GM04504 (cell line): Measurements from ENCODE around the gene MYBPH.

Experiments
- DNase-seq: peaks from one replicate; pipeline ENCODE4 v3.0.0-alpha.2; 2012; ENCODE audit warnings: low read depth

Gene MYBPH

GRCh38 chr1:203148579-203148978 lies 27.0 kb downstream of the MYBPH start:
- no peak for DNase-seq

DNA sequence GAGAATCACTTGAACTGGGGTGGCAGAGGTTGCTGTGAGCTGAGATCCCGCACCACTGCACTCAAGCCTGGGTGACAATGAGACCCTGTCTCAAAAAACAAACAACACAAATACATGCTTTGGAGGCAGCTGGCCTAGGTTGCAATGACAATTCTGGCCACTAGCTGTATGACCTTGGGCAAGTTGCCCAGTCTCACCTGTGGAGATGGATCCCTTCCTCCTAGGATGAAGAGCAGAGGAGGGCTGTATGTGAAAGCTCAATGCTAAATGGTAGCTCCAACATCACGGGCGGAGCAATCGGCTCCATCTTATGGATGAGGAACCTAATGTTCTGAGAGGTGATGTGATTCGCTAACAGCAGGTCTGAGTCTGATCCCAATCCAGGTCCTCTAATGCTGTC lies 27.5 kb downstream of the MYBPH start:
- DNase-seq: no peak

DNA sequence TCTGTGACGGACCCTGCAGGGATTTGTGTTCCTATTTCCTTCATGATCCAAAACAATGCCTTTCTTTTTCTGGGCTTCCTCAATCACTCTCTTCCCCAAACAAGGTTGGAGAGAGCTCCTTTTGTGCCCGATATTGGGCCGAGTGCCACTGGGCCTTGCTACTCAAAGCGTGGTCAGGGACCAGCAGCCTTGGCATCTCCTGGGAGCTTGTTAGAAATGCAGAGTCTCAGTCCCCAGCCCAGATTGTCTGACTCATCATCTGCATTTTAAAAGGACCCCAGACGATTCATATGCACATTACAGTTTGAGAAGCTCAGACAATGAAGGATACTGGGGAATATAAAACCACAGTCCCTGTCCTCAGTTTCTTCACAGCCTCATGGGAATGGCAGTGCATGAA lies 28.2 kb downstream of the MYBPH start:
- no peak for DNase-seq

- DNase-seq: no peak
Observed at GRCh38 chr1:203146537-203146936, 29.1 kb downstream of the MYBPH start.

DNA sequence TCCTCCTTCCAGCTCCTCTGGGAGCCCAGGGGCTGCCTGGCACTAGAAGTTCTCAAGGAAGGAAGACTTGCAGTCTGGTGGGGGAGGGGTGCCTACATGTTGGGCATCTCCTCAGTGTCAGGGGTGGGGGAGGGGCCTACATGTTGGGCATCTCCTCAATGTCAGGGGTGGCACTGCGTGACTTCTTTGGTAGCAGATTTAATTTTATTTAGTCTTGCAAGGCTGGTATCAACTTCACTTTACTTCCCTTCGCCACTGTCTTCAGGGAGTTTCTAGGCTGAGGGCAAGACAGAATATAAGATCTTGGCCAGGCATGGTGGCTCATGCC lies 29.6 kb downstream of the MYBPH start:
- DNase-seq: no peak

DNA sequence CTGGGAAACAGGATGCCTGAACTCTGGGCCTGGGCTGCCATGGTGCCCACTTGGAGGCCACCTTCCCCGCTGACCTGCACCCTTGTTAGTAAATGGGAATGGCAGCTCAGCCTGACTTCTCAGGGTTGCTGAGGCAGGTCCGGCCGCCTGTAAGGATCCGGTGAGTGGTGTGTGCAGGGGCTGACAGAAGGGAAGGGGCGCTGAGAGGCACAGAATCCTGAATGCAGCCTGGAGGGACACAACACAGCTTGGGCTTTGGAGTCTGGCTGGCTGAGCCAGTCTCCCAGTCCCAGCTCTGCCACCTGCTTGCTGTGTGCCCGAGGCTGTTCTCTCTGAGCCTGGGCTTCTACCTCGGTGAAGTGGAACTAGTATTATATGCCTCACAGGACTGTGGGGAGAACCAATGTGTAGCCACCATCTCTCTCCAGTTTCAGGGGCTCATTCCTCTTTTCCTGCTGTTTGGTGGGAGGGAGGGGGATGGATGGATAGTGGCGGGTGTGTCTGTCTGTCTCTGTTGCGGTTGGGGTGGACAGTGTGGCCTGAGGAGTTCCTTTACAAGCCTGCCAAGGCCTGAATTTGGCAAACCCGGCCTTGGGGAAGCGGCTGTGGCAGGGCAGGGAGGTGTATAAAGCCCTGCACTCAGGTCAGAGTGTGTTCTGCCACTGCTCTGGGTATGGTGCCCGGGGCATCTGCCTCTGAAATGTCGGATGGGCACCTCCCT lies 30.1 kb downstream of the MYBPH start:
- no peak for DNase-seq

DNA sequence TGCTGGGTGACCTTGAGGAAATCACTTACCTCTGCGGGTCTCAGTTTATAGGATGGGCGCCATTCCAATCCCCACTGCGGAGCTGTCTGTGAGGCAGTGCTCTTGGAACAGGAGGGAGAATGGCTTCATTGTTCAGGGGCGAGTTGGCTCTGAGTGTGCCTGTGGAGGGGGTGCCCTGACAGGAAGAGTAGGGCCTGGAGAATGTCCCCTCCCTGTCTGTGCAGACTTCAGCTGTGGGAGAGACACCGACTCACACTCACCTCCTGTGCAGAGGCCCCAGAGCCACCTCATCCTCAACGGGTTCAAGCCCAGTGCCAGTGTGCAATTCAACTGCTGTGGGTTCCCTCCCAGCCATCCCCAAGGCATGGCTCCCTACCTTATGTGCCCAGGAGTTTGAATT lies 31.0 kb downstream of the MYBPH start:
- DNase-seq: no peak

GRCh38 chr1:203143641-203144040 lies 32.0 kb downstream of the MYBPH start:
- no peak for DNase-seq

DNA sequence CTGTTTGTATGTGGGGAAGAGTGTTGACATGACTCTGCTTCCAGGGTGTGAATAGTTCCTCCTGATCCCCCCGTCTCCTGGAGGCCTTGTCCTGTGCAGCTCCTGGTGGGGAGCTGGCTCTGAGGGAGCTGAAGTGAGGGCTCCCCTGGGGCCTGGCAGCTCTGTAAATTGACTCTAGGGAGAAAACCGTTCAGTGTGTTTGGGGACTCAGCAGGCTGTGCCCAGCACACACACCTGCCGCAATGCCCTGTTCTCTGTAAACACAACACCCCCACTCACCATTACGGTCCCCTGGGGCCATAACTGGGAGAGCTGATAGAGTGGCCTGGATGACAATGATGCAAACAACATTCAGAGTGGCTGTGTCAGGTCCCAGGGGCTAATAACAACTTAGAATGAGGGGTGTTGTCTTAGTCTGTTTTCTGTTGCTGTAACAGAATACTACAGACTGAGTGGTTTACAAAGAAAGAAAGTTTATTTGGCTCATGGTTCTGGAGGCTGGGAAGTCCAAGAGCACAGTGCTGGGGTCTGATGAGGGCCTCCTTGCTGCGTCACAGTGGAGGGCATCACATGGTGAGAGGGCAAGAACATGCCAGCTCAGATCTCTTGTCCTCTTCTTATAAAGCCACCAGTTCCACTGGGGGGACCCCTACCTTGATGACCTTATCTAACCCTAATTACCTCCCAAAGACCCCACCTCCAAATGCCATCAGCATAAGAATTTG lies 32.8 kb downstream of the MYBPH start:
- no peak for DNase-seq

DNA sequence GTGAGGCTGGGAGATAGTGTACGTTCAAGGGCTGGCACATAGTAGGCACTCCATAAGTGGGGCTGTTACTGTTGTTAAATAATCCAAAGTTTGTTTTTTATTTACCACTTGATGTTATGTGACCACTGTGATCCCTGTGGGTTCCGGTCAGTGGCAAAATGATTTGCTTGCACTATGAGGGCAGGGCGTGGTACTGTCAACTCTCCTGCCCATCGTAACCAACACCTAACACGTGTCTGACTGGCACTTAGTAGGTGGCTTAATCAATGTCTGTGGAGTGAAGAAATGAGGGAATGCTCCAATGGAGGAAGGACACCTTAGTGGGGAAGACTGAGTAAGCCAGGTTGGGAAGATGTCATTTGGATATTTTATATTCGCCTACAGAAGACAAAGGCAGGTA lies 33.5 kb downstream of the MYBPH start:
- DNase-seq: no peak

DNA sequence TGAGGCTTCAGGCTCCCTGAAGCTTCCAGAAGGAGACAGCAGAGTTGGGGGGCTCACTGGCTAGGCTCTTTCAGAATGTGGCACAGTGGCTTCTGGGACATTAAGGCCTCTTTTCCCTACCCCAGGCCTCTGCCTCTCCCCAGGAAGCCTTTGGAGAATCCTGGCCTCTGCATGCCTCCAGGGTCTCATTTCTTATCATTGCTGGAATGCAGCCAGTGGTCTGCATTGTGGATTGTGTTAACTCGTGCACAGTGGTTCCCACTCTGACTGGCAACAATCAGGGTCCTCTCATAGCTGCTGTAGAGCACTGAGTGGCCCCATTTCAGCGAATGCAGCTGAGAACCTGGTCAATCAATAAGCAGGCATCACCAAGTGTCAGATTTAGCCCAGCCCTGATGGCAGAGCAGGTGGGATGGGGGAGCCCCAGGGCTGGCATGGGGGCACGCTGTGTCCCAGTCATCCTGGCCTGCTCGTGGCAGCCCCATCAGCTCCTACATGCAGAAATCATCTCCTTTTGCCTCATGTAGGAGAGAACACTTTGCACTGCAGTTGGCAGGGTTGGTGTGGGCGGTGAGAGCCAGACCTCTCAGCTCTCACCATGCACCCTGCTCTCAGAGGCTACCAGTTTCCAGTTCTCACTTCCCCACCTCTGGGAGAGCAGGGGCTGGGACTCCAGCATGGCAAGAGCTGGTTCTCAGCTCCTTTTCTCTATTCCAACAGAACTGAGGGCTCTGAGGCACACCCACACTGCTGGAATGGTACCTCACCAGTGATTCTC lies 34.7 kb downstream of the MYBPH start:
- no peak for DNase-seq

DNA sequence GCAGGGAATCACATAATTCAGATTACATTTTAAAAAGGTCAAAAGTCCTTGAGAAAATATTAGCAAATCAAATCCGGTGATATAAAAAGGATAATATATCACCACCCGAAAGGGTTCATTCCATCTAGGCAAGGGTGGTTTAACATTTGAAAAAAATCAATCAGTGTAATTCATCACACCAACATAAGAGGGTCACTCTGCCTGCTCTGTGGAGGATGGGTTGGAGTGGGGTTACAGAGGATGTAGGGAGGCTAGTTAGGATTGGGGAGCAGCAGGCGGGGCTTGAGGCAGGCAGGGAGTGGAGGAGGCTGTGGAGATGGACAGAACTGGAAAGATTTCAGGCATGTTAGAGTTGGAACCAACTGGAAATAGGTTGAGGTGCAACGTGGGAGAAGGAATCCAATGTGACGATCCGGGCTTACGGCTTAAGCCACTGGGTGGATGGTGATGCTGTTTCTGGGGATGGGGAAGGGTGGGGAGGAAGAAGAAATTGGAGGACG lies 35.6 kb downstream of the MYBPH start:
- no peak for DNase-seq

- DNase-seq: no peak
Observed at GRCh38 chr1:203138066-203138465, 37.6 kb downstream of the MYBPH start.

DNA sequence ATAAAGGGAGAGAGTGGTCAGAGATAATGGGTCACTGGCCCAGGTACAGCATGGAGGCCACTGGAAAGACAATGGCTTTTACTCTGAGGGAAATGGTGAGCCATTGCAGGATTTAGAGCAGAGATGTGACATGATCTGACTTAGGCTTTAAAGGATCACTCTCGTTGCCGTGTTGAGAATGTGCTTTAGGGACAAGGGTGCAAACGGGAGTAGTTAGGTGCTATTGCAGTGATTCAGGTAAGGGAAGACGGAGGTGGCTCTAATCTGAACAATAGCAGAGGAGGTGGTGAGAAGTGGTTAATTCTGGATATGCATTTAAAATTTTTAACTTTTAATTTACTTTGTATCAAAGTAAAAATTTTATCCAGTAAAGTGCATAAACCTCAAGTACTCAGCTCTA lies 38.3 kb downstream of the MYBPH start:
- DNase-seq: no peak

- DNase-seq: no peak
Observed at GRCh38 chr1:203136409-203137042, 39.1 kb downstream of the MYBPH start.

DNA sequence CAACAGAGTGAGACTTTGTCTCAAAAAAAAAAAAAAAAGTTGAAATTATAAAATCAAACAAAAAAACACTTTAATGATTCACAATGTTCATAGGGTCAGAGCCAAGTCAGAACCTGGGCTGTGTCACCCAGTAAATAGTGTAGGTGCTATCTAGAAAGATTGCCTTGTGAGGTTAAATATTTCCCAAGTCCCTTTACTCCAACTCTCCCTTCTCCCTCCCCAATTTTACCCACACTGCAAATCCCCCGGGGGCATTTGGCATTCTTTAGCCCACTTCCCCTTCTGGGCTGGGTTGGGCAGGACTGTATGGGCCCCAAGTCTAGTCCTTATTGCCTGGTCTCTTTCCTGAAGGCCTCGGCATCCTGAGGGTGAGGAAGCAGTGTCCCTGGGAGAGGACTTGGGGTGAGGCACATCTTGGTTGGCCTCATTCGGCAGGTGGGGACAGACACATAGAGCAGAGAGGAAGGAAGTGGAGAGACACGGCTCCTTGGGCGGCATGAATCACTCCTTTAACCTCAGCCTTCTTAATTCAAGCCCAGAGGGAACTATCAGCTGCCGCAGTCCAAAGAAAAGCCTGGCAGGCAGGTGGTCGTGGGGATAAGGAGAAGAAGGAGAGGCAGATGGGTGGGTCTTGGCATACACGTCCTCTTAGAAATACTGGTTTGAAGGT lies 39.9 kb downstream of the MYBPH start:
- DNase-seq: no peak

GRCh38 chr1:203133970-203134725 lies 41.5 kb downstream of the MYBPH start:
- DNase-seq: no peak

DNA sequence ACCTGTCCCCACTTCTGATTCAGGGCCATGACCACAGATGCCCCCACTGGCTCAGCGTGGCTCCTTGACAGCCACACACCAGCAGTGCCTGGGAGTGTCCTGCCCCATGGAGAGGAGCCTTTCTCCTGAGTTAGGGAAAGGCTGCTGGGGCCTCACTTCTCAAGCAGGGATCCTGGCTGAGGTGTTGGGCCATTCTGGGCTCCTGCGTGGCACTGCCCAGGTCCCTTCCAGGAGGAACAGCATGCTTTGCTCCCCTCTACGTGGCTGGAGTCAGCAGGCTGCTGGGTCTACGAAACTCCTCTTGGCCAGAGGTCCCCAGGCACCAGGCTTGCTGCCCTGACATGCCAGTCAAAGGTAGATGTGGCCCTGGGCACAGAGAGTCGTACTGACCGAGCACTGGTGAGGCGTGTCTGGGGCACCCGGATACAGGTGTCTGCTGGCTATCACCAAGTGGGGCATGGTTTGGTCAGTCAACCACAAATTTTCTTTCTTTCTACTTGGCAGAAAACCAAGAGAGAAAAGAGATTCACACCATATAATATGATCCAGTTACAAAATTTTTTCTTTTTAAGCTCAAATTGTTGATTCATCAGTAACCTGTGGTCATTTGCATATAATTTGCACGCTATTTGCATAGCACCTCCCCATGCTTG lies 44.0 kb downstream of the MYBPH start:
- no peak for DNase-seq

DNA sequence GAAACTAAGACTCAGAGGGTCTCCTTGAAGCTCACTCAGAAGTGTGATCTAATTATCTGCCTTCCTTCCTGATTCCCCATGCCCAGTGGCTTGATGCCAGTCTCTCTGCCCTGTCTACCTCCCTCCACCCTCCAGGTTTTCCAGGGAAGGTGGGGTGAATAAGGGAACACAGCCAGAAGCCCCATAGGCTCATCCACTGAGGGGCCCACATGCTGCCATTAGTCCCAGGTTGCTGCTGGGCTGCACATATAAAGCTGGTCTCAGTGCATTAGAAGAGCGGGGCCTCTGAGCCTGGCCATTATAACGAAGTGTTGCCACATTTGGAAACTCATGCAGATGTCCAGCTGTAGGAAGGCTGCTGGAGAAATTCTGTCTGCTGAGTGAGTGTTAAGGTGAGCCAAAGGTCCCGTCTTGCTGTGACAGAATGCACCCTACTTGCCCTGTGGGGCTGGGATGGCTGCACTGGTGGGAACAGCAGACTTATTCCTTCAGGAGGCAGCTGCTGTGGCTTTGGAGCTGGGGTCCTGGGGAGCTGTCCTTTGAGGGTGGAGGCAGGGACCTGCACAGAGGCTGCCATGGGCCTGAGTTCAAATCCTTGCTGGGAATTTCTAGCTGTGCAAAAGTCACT lies 45.2 kb downstream of the MYBPH start:
- DNase-seq: no peak
